Neural crest cell (in vitro differentiated cells): ENCODE results near the gene ASPDH. TPM values are rescaled to one million over a fixed set of nuclear protein-coding genes. Genes with fewer than 3 reads are reported as not detected.
A peak's percentile ranks its signal among the peaks of the same experiment; 100 is the strongest.

Source experiments
- DNase-seq: peaks from one replicate; pipeline ENCODE4 v3.0.0; 2021; ENCODE audit warnings: low read depth, mixed read lengths, low spot score
- H3K27ac Mint-ChIP-seq: one replicate; pipeline ENCODE4 v1.8.0; 2021; ENCODE audit warnings: mild to moderate bottlenecking, mixed read lengths; ENCODE audit not compliant: unreplicated experiment
- H3K27me3 Mint-ChIP-seq: 2 replicates; pipeline ENCODE4 v1.8.0; 2021; ENCODE audit warnings: low read depth, mild to moderate bottlenecking, mixed read lengths
- H3K36me3 Mint-ChIP-seq: 2 replicates; pipeline ENCODE4 v1.8.0; 2021; ENCODE audit warnings: low read depth, mild to moderate bottlenecking, mixed read lengths
- H3K4me1 Mint-ChIP-seq: 2 replicates; pipeline ENCODE4 v1.8.0; 2021; ENCODE audit warnings: mixed read lengths
- H3K4me3 Mint-ChIP-seq: one replicate; pipeline ENCODE4 v1.8.0; 2021; ENCODE audit warnings: mild to moderate bottlenecking, mixed read lengths
- H3K9me3 Mint-ChIP-seq: 2 replicates; pipeline ENCODE4 v1.8.0; 2021; ENCODE audit warnings: mixed read lengths
- total RNA-seq: library from RNA; stranded (reverse); gene quantifications from 2 replicates; pipeline ENCODE4 v1.2.1, GENCODE V29; 2021
- TF ChIP-seq, protein P1 (sequence below): fragments of 200-600 bp; sonication (generic); conservative IDR thresholded peaks from 2 replicates; pipeline ENCODE4 v1.5.0; 2021; ENCODE audit warnings: antibody characterized with exemption, mild to moderate bottlenecking

Gene ASPDH
- total RNA-seq, 1 donor from 2014 or later = 1.2 TPM

DNA sequence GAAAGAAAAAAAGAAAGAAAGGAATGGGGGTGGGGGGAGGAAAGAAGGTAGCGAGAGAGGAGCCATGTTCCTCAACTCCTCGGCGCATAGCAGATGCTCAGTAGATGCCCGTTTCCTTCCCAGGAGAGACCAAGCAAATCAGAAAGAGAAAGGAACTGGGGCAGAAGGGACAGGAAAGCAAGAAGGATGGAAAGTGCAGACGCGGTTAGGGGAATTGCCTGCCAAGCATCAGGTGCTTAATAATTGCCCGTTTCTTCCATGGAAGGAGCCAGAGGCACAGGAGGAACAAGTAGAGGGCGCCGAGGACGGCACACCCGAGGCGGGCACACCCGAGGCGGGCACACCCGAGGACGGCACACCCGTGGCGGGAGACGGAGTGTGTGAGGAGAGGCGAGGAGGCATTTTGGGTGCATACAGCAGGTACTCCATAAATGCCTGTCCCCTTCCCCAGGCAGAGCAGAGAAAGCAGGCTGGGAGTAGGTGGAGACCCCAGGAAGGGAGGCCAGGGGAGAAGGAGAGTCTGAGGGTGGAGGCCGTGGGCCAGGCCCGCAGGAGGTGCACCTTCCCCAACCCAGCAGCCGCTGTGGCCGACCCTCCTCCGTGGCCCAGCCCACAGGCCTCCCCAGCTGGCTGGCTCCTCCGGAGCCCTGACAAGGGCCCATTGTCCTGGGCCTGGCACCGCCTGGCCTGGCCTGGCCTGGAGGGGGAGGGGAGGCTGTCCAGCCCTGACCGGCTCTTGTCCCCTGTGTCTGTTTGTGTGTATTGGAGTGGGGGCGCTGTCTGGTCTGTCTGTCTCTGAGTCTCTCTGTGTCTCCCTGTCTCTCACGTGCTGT is 17.3 kb downstream of the ASPDH start:
- peak; percentile 70 for DNase-seq
- TF ChIP-seq, protein P1, sequence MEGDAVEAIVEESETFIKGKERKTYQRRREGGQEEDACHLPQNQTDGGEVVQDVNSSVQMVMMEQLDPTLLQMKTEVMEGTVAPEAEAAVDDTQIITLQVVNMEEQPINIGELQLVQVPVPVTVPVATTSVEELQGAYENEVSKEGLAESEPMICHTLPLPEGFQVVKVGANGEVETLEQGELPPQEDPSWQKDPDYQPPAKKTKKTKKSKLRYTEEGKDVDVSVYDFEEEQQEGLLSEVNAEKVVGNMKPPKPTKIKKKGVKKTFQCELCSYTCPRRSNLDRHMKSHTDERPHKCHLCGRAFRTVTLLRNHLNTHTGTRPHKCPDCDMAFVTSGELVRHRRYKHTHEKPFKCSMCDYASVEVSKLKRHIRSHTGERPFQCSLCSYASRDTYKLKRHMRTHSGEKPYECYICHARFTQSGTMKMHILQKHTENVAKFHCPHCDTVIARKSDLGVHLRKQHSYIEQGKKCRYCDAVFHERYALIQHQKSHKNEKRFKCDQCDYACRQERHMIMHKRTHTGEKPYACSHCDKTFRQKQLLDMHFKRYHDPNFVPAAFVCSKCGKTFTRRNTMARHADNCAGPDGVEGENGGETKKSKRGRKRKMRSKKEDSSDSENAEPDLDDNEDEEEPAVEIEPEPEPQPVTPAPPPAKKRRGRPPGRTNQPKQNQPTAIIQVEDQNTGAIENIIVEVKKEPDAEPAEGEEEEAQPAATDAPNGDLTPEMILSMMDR = no peak
- Mint-ChIP-seq H3K27ac (no peak overlapping the region), H3K9me3 (no peaks in the 10 kb centered on the region), H3K4me3 (no peak overlapping the region), H3K4me1 (peaks cover 17% of the 10 kb centered on the region), H3K27me3 (peaks cover 45% of the 10 kb centered on the region), H3K36me3 (no peaks in the 10 kb centered on the region)

DNA sequence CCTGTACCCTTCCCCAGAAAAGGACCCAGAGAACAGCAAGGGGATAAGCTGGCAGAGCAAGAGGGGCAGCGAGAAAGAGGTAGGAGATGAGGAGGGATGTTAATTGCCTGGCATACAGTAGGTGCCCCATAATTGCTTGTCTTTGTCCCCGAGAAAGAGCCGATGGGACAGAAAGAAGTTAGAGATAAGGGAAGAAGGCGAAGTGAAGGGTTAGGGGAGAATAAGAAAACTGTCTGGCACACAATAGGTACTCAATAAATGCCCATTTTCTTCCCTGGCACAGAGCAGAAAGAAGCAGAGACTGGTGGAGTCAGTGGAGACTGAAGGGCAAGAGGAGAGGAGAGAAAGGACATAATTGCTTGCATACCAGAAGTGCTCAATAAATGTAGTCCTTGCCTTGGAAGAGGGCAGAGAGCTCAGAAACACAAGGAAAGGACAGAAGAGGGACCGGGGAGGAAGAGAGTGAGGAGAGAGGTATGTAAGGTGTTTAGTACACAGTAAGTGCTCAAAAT is 18.6 kb downstream of the ASPDH start:
- no peaks in the 10 kb centered on the region for H3K36me3 Mint-ChIP-seq
- no peak for DNase-seq
- TF ChIP-seq, protein P1 = no peak
- H3K27me3 Mint-ChIP-seq = peaks cover 55% of the 10 kb centered on the region
- H3K27ac Mint-ChIP-seq = no peak overlapping the region
- H3K4me3 Mint-ChIP-seq = peak overlapping the region; percentile 3
- H3K9me3 Mint-ChIP-seq = no peaks in the 10 kb centered on the region
- peaks cover 30% of the 10 kb centered on the region for H3K4me1 Mint-ChIP-seq

DNA sequence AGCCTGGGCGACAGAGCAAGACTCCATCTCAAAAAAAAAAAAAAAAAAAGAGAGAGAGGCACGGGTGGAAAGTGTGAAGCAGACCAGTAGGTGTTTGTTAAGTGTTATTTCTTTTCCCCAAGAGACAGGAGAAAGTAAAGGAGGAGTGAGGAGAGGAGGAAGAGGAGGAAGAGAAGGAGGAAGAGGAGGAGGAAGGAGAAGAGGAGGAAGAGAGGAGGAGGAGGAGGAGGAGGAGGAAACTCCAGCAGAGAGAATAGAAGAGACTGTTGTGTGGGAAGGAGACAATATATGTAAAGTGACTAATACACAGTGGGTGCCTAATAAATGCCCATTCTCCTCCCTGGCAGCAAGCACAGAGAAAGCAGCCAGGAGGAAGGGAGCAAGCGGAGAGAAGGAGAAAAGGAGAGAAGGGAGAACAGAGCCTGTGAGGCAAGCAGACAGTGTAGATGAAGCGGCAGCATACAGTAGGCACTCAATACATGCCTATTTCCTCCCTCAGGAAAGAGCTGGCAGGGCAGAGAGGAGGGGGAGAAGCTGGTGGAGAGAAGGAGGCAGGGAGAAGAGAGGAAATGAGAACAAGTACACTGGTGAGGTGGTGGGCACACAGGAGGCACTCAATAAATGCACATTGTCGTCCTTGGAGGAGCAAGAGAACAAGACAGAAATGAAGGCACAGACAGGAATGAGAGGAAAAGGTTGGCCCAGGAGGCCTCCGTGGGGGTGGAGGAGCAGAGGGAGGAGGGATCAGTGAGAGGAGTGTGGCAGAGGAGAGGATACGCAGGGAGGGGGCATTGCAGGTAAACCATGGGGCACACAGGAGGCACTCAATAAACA is 19.3 kb downstream of the ASPDH start:
- no peak for DNase-seq
- Mint-ChIP-seq H3K27me3 (peaks cover 61% of the 10 kb centered on the region), H3K4me3 (no peak overlapping the region), H3K9me3 (no peaks in the 10 kb centered on the region), H3K4me1 (peaks cover 37% of the 10 kb centered on the region), H3K36me3 (peaks cover 3% of the 10 kb centered on the region), H3K27ac (no peak overlapping the region)
- TF ChIP-seq, protein P1 = no peak

DNA sequence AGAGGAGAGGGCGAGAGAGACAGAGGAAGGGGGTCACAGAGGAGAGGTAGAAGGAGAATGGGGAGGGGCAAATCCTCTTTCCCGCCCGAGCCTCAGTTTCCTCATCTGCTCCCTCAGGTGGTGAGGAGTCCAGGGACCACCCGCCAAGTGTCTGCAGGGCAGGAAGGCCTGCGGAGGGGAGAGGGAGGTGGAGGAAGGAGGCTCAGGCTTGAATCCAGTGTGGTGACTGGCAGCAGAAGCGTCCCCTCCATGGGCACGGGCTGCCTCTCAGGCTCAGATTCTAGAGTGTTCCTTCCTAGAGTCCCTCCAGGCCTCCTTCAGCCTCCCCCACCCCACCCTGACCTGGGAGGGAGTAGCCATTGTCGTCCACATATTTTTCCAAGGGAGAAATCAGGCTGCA is 20.5 kb downstream of the ASPDH start:
- peaks cover 3% of the 10 kb centered on the region for H3K36me3 Mint-ChIP-seq
- H3K4me3 Mint-ChIP-seq = no peak overlapping the region
- H3K27ac Mint-ChIP-seq = no peak overlapping the region
- no peak for DNase-seq
- TF ChIP-seq, protein P1 = no peak
- no peaks in the 10 kb centered on the region for H3K9me3 Mint-ChIP-seq
- peaks cover 49% of the 10 kb centered on the region for H3K4me1 Mint-ChIP-seq
- H3K27me3 Mint-ChIP-seq = peaks cover 73% of the 10 kb centered on the region

DNA sequence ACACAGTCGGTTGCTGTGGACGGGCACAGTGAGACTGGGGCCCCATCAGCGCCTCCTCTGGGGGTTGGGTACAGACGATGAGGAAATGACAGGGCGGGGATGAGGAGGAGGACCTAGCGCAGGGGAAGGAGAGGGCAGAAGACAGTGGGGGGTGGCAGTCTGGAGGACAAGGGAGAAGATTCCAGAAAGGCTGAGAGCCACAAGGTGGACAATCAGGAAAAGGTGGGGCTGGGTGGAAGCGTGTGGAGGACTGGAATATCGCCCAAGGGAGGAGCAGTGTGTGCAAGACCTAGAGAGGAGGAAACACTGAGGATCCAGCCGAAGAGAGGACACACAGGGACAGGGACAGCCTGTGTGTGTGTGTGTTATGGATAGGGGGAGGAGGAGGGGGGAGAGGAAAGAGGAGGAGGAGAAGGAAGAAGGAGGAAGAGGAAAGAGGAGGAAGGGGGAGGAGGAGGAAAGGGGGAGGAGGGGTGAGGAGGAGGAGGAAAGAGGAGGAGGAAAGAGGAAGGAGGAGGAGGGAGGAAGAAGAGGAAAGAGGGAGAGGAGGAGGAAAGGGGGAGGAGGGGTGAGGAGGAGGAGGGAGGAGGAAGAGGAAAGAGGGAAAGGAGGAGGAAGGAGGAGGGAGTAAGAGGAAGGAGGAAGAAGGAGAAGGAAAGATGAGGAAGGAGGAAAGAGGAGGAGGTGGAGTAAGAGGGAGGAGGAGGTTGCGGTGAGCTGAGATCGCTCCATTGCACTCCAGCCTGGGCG is 21.2 kb downstream of the ASPDH start:
- Mint-ChIP-seq H3K9me3 (no peaks in the 10 kb centered on the region), H3K27me3 (peaks cover 80% of the 10 kb centered on the region), H3K27ac (no peak overlapping the region), H3K4me1 (peaks cover 54% of the 10 kb centered on the region), H3K36me3 (peaks cover 3% of the 10 kb centered on the region), H3K4me3 (peak overlapping the region; percentile 59)
- DNase-seq = no peak
- TF ChIP-seq, protein P1 = no peak
